Astrocyte (in vitro differentiated cells and primary cell): Measurements from ENCODE around the gene MIEF1.

Experiments
- EZH2 ChIP-seq: IDR thresholded peaks from 2 replicates; pipeline ENCODE4 v1.6.1; 2012; ENCODE audit warnings: mild to moderate bottlenecking, low read length, inconsistent platforms; ENCODE audit not compliant: insufficient read depth
- TF ChIP-seq, protein P1 (sequence below): IDR thresholded peaks from 2 replicates; pipeline ENCODE4 v1.5.1; 2011; ENCODE audit warnings: low read depth, mild to moderate bottlenecking, inconsistent platforms, low read length, moderate library complexity; ENCODE audit not compliant: insufficient read depth

DNA sequence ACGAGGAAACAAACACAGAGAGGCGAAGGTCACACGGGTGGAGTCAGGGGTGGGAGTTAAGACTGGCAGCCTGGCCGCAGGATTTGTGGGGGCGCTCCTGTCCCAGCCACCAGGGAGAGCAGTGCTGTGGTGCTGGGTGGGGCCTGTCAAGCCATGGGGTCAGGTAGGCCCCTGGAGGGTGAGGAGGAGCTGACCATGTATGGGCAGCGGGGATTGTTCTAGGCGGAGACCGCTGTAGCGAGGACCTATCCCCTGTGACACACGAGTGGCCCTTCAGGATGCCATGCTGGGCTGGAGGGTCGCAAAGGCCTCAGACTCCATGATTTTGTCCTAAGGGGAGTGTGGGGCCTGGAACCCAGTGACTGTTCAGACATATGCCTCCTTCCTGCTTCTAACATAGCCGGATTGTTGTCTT is 32.0 kb downstream of the MIEF1 start:
- TF ChIP-seq, protein P1, sequence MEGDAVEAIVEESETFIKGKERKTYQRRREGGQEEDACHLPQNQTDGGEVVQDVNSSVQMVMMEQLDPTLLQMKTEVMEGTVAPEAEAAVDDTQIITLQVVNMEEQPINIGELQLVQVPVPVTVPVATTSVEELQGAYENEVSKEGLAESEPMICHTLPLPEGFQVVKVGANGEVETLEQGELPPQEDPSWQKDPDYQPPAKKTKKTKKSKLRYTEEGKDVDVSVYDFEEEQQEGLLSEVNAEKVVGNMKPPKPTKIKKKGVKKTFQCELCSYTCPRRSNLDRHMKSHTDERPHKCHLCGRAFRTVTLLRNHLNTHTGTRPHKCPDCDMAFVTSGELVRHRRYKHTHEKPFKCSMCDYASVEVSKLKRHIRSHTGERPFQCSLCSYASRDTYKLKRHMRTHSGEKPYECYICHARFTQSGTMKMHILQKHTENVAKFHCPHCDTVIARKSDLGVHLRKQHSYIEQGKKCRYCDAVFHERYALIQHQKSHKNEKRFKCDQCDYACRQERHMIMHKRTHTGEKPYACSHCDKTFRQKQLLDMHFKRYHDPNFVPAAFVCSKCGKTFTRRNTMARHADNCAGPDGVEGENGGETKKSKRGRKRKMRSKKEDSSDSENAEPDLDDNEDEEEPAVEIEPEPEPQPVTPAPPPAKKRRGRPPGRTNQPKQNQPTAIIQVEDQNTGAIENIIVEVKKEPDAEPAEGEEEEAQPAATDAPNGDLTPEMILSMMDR, result no peak
- TF ChIP-seq EZH2, result no peak
